Loucy (cell line): ENCODE data around the gene TRIM39.
"Not testable (repeated sequence)": the region's sequence is repeated elsewhere in the genome, so short reads cannot be mapped to it uniquely, and the experiment has no call there.

Source experiments
- CTCF ChIP-seq: fragments of 200-600 bp; sonication (generic); conservative IDR thresholded peaks from 2 replicates; pipeline ENCODE4 v1.5.1; 2014; ENCODE audit warnings: mild to moderate bottlenecking, antibody characterized with exemption, low read length
- EZH2phosphoT487 ChIP-seq: fragments of 200-600 bp; IDR thresholded peaks from 2 replicates; pipeline ENCODE4 v1.6.1; 2018; ENCODE audit warnings: antibody characterized with exemption, mild to moderate bottlenecking, moderate library complexity, borderline replicate concordance

GRCh38 chr6:30369280-30369679 lies 42.6 kb downstream of the TRIM39 start:
- not testable (repeated sequence) for TF ChIP-seq CTCF, EZH2phosphoT487
